Activated CD4-positive, alpha-beta T cell treated with anti-CD3 and anti-CD28 coated beads, Interleukin-2, amount 10 ng/mL, durations not matched to agents 24 days and 14 days (primary cell): ENCODE results near the gene B4GALT1. TPM values are rescaled to one million over a fixed set of nuclear protein-coding genes. Genes with fewer than 3 reads are reported as not detected.

Source experiments
- DNase-seq: peaks from one replicate; pipeline ENCODE4 v3.0.0; 2022
- H3K27ac Mint-ChIP-seq: one replicate; pipeline ENCODE4 v1.8.0; 2022; ENCODE audit warnings: mild to moderate bottlenecking, mixed read lengths
- H3K27me3 Mint-ChIP-seq: one replicate; pipeline ENCODE4 v1.8.0; 2022; ENCODE audit warnings: mixed read lengths
- H3K36me3 Mint-ChIP-seq: one replicate; pipeline ENCODE4 v1.8.0; 2022; ENCODE audit warnings: low read depth, mild to moderate bottlenecking, mixed read lengths
- H3K4me1 Mint-ChIP-seq: one replicate; pipeline ENCODE4 v1.8.0; 2021; ENCODE audit warnings: mixed read lengths
- H3K4me3 Mint-ChIP-seq: one replicate; pipeline ENCODE4 v1.8.0; 2022; ENCODE audit warnings: mild to moderate bottlenecking, moderate library complexity, mixed read lengths
- H3K9me3 Mint-ChIP-seq: one replicate; pipeline ENCODE4 v1.8.0; 2021; ENCODE audit warnings: mixed read lengths
- intact Hi-C: fragments of 100-400 bp; cut with micrococcal nuclease; formaldehyde crosslinking; loops from one replicate; pipeline ENCODE4 v1.15.1; 2023
- total RNA-seq: library from RNA; stranded (reverse); gene quantifications from 2 replicates; pipeline ENCODE4 v1.2.3, GENCODE V29; 2022

Gene B4GALT1
- total RNA-seq, 1 donor from 2014 or later: 55.7 TPM

GRCh38 chr9:33151007-33151557 is 16.1 kb downstream of the B4GALT1 start:
- H3K36me3 Mint-ChIP-seq: peaks cover 28% of the 10 kb centered on the region
- peaks cover 61% of the 10 kb centered on the region for H3K4me1 Mint-ChIP-seq
- no peak for DNase-seq
- no peak overlapping the region for H3K4me3 Mint-ChIP-seq
- intact Hi-C loops: no loop called here
- no peak overlapping the region for H3K27ac Mint-ChIP-seq
- H3K27me3 Mint-ChIP-seq: no peaks in the 10 kb centered on the region
- no peaks in the 10 kb centered on the region for H3K9me3 Mint-ChIP-seq

- no peak overlapping the region for H3K4me3 Mint-ChIP-seq
- intact Hi-C loops: no loop called here
- no peak for DNase-seq
- no peaks in the 10 kb centered on the region for H3K9me3 Mint-ChIP-seq
- peaks cover 51% of the 10 kb centered on the region for H3K4me1 Mint-ChIP-seq
- no peaks in the 10 kb centered on the region for H3K27me3 Mint-ChIP-seq
- H3K36me3 Mint-ChIP-seq: peaks cover 16% of the 10 kb centered on the region
- H3K27ac Mint-ChIP-seq: no peak overlapping the region
Observed at GRCh38 chr9:33148367-33149014, 18.6 kb downstream of the B4GALT1 start.

- no peak for DNase-seq
- intact Hi-C loops: no loop called here
- peaks cover 47% of the 10 kb centered on the region for H3K4me1 Mint-ChIP-seq
- H3K27me3 Mint-ChIP-seq: no peaks in the 10 kb centered on the region
- H3K27ac Mint-ChIP-seq: no peak overlapping the region
- H3K9me3 Mint-ChIP-seq: no peaks in the 10 kb centered on the region
- H3K4me3 Mint-ChIP-seq: no peak overlapping the region
- peaks cover 15% of the 10 kb centered on the region for H3K36me3 Mint-ChIP-seq
Observed at GRCh38 chr9:33147416-33148169, 19.5 kb downstream of the B4GALT1 start.

- no peaks in the 10 kb centered on the region for H3K27me3 Mint-ChIP-seq
- no peak for DNase-seq
- peaks cover 50% of the 10 kb centered on the region for H3K4me1 Mint-ChIP-seq
- H3K4me3 Mint-ChIP-seq: no peak overlapping the region
- H3K36me3 Mint-ChIP-seq: peaks cover 19% of the 10 kb centered on the region
- intact Hi-C loops: no loop called here
- no peaks in the 10 kb centered on the region for H3K9me3 Mint-ChIP-seq
- peak overlapping the region; percentile 34 for H3K27ac Mint-ChIP-seq
Observed at GRCh38 chr9:33146298-33146697, 20.8 kb downstream of the B4GALT1 start.

- H3K27ac Mint-ChIP-seq: no peak overlapping the region
- no peak for DNase-seq
- H3K9me3 Mint-ChIP-seq: no peaks in the 10 kb centered on the region
- peaks cover 21% of the 10 kb centered on the region for H3K36me3 Mint-ChIP-seq
- peak overlapping the region; percentile 27 for H3K4me3 Mint-ChIP-seq
- H3K27me3 Mint-ChIP-seq: no peaks in the 10 kb centered on the region
- intact Hi-C loops: no loop called here
- peaks cover 51% of the 10 kb centered on the region for H3K4me1 Mint-ChIP-seq
Observed at GRCh38 chr9:33144551-33144950, 22.6 kb downstream of the B4GALT1 start.

- DNase-seq: no peak
- intact Hi-C loops: loop anchor here (2.0 kb wide), 1 partner anchor 18 kb away; no protein-coding TSS in a partner anchor
- peak overlapping the region; percentile 29 for H3K4me3 Mint-ChIP-seq
- H3K27ac Mint-ChIP-seq: peak overlapping the region; percentile 64
- peaks cover 29% of the 10 kb centered on the region for H3K36me3 Mint-ChIP-seq
- no peaks in the 10 kb centered on the region for H3K9me3 Mint-ChIP-seq
- H3K4me1 Mint-ChIP-seq: peaks cover 59% of the 10 kb centered on the region
- H3K27me3 Mint-ChIP-seq: no peaks in the 10 kb centered on the region
Observed at GRCh38 chr9:33143241-33143661, 23.9 kb downstream of the B4GALT1 start.

- H3K36me3 Mint-ChIP-seq: peaks cover 28% of the 10 kb centered on the region
- intact Hi-C loops: loop anchor here (2.0 kb wide), 1 partner anchor 18 kb away; no protein-coding TSS in a partner anchor
- peaks cover 61% of the 10 kb centered on the region for H3K4me1 Mint-ChIP-seq
- peak overlapping the region; percentile 81 for H3K27ac Mint-ChIP-seq
- H3K27me3 Mint-ChIP-seq: no peaks in the 10 kb centered on the region
- no peaks in the 10 kb centered on the region for H3K9me3 Mint-ChIP-seq
- peak overlapping the region; percentile 79 for H3K4me3 Mint-ChIP-seq
- peak; percentile 68 for DNase-seq
Observed at GRCh38 chr9:33142535-33142934, 24.6 kb downstream of the B4GALT1 start.

GRCh38 chr9:33140401-33141360 is 26.5 kb downstream of the B4GALT1 start:
- Mint-ChIP-seq H3K27me3 (no peaks in the 10 kb centered on the region), H3K4me1 (peaks cover 66% of the 10 kb centered on the region), H3K27ac (peak overlapping the region; percentile 48), H3K36me3 (peaks cover 16% of the 10 kb centered on the region), H3K9me3 (no peaks in the 10 kb centered on the region), H3K4me3 (no peak overlapping the region)
- intact Hi-C loops: no loop called here
- DNase-seq: no peak

- H3K4me1 Mint-ChIP-seq: peaks cover 65% of the 10 kb centered on the region
- intact Hi-C loops: no loop called here
- peak overlapping the region; percentile 61 for H3K27ac Mint-ChIP-seq
- DNase-seq: no peak
- H3K9me3 Mint-ChIP-seq: no peaks in the 10 kb centered on the region
- peaks cover 18% of the 10 kb centered on the region for H3K36me3 Mint-ChIP-seq
- H3K27me3 Mint-ChIP-seq: no peaks in the 10 kb centered on the region
- H3K4me3 Mint-ChIP-seq: no peak overlapping the region
Observed at GRCh38 chr9:33139421-33140228, 27.5 kb downstream of the B4GALT1 start.

GRCh38 chr9:33138768-33139167 is 28.4 kb downstream of the B4GALT1 start:
- H3K27me3 Mint-ChIP-seq: no peaks in the 10 kb centered on the region
- H3K27ac Mint-ChIP-seq: peak overlapping the region; percentile 49
- H3K9me3 Mint-ChIP-seq: no peaks in the 10 kb centered on the region
- intact Hi-C loops: no loop called here
- H3K4me1 Mint-ChIP-seq: peaks cover 58% of the 10 kb centered on the region
- H3K4me3 Mint-ChIP-seq: no peak overlapping the region
- peaks cover 21% of the 10 kb centered on the region for H3K36me3 Mint-ChIP-seq
- no peak for DNase-seq

GRCh38 chr9:33137781-33138264 is 29.3 kb downstream of the B4GALT1 start:
- peaks cover 56% of the 10 kb centered on the region for H3K4me1 Mint-ChIP-seq
- H3K27ac Mint-ChIP-seq: no peak overlapping the region
- H3K4me3 Mint-ChIP-seq: no peak overlapping the region
- intact Hi-C loops: no loop called here
- H3K27me3 Mint-ChIP-seq: no peaks in the 10 kb centered on the region
- no peaks in the 10 kb centered on the region for H3K9me3 Mint-ChIP-seq
- peaks cover 27% of the 10 kb centered on the region for H3K36me3 Mint-ChIP-seq
- DNase-seq: no peak

GRCh38 chr9:33136721-33137670 is 30.1 kb downstream of the B4GALT1 start:
- Mint-ChIP-seq H3K9me3 (no peaks in the 10 kb centered on the region), H3K4me1 (peaks cover 58% of the 10 kb centered on the region), H3K36me3 (peaks cover 30% of the 10 kb centered on the region), H3K27ac (peak overlapping the region; percentile 5), H3K4me3 (peak overlapping the region; percentile 1), H3K27me3 (no peaks in the 10 kb centered on the region)
- intact Hi-C loops: no loop called here
- DNase-seq: no peak
